Tibial artery (tissue), 4 donors: Measurements from ENCODE around the gene HDAC4.

Source experiments
- DNase-seq, 2 donors: peaks; one replicate each; pipeline ENCODE4 v3.0.0-alpha.2; 2019
- H3K27ac ChIP-seq, 2 donors: fragments of 200-600 bp; sonication (generic) in 1 of 2; 1 replicate in 1 of 2; 2 replicates in 1 of 2; pipeline ENCODE4 v1.5.1; 2018 to 2019; ENCODE audit warnings: mild to moderate bottlenecking in 1 of 2
- H3K27me3 ChIP-seq, 2 donors: fragments of 200-600 bp; sonication (generic) in 1 of 2; one replicate each; pipeline versions ENCODE4 v1.5.1 to v1.6.0; 2016 to 2019
- H3K36me3 ChIP-seq, 3 donors: fragments of 200-600 bp; sonication (generic) in 2 of 3; one replicate each; pipeline ENCODE4 v1.5.1; 2016 to 2019; ENCODE audit warnings: mild to moderate bottlenecking in 2 of 3
- H3K4me1 ChIP-seq, 4 donors: fragments of 200-600 bp; sonication (generic) in 2 of 4; 1 replicate in 3 of 4; 2 replicates in 1 of 4; pipeline ENCODE4 v1.5.1; 2016 to 2019
- H3K4me3 ChIP-seq, 2 donors: fragments of 200-600 bp; sonication (generic) in 1 of 2; 1 replicate in 1 of 2; 2 replicates in 1 of 2; pipeline ENCODE4 v1.5.1; 2018 to 2019; ENCODE audit warnings: mild to moderate bottlenecking in 2 of 2
- H3K9me3 ChIP-seq, 3 donors: fragments of 200-600 bp; sonication (generic) in 1 of 3; one replicate each; pipeline ENCODE4 v1.5.1; 2016 to 2019
- CTCF ChIP-seq, 2 experiments: fragments of 200-600 bp in 1 of 2; fragments of 450-650 bp in 1 of 2; IDR thresholded peaks; one replicate each; pipeline ENCODE4 v1.5.1; 2017 to 2019; ENCODE audit warnings: antibody characterized with exemption in 2 of 2, mild to moderate bottlenecking in 1 of 2, moderate library complexity in 1 of 2
- intact Hi-C: fragments of 100-400 bp; cut with DNase I; formaldehyde crosslinking; loops from one replicate; pipeline ENCODE4 v1.15.0; 2023; ENCODE audit warnings: low total_unique reads

The HDAC4 gene

DNA sequence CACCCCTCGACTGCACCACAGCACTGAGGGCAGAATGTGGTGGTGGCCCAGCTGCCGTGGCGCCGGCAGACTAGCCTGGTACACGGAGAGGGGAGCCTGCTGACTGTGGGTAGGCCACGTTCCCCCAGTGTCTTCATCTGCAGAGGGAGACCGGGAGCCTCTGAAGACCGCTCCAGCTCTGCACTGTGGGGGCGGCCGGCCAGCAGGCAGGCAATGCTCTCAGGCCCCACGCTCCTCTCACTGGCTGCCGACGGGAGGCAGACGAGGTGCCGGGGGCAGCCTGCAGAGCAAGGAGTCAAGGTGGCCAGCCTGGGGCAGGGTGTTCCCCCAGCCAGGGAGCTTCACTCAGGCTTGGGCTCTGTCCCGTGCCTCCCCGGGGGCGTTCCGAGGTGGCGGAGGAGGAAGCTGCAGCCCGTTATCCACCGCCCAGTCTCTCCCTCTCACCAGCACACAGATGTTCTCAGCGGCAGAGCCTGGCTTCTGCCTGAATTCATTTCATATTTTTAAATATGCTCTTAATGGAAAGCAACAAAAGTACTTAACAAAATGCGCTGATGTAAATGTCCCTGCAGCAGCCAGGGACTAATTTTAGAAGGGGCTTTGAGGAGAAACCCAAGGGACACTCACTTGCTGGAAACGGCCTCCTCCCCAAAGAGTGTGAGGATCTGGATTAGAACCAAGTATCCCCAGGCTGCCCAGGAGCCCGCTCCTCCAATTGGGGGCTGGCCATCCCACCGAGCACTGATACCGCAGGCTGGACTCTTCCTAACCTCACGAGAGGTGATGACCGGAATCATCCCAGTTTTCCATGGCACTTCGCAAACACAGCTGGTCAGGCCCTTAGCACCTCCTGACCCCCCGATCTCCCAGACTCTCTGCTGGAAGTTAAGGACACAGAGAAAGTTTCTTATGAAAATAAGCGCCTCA is 87.8 kb downstream of the HDAC4 start:
- intact Hi-C loops = loop anchor here (10.0 kb wide), 1 partner anchor 82 kb away; no protein-coding TSS in a partner anchor
- peak; percentile 30 to 63 for DNase-seq
- H3K4me1 ChIP-seq = peaks cover 0 to 56% (median 36%) of the 10 kb centered on the region in 4 donors

DNA sequence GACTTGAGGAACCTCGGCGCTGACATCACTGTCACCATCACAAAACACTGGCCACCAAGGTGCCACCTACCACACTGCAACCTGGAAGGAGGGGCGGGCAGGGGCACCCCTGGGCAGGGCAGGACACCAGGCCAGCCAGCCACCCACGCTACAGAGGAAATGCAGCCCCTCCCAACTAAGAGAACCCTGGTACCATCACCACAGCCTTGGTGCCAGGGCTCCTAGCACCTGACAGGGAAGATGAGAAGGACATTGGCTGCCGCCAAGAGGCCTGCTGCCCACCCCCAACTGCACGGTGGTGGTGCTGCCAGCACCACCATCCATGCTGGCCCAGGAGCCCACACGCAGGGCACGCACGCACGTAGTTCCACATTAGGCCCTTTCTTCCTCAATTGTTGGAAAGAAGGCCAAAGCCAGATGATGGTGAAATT is 88.7 kb downstream of the HDAC4 start:
- Histone ChIP-seq H3K27ac (no peak overlapping the region), H3K4me1 (peaks cover 0 to 47% (median 32%) of the 10 kb centered on the region in 4 donors), H3K4me3 (no peak overlapping the region), H3K27me3 (no peaks in the 10 kb centered on the region), H3K9me3 (no peaks in the 10 kb centered on the region), H3K36me3 (no peaks in the 10 kb centered on the region)
- intact Hi-C loops = loop anchor here (10.0 kb wide), 1 partner anchor 83 kb away; no protein-coding TSS in a partner anchor
- TF ChIP-seq CTCF (IDR thresholded peaks at IDR 0.05) = no peak
- DNase-seq = peak; percentile 21 to 56

More for the DNA sequence above, 87.8 kb downstream of the HDAC4 start:
- Histone ChIP-seq H3K4me3 (no peak overlapping the region), H3K27ac (peak overlapping the region in 1 of 2 donors; percentile 22), H3K27me3 (no peaks in the 10 kb centered on the region), H3K36me3 (no peaks in the 10 kb centered on the region), H3K9me3 (no peaks in the 10 kb centered on the region)
- no peak for TF ChIP-seq CTCF (IDR thresholded peaks at IDR 0.05)

DNA sequence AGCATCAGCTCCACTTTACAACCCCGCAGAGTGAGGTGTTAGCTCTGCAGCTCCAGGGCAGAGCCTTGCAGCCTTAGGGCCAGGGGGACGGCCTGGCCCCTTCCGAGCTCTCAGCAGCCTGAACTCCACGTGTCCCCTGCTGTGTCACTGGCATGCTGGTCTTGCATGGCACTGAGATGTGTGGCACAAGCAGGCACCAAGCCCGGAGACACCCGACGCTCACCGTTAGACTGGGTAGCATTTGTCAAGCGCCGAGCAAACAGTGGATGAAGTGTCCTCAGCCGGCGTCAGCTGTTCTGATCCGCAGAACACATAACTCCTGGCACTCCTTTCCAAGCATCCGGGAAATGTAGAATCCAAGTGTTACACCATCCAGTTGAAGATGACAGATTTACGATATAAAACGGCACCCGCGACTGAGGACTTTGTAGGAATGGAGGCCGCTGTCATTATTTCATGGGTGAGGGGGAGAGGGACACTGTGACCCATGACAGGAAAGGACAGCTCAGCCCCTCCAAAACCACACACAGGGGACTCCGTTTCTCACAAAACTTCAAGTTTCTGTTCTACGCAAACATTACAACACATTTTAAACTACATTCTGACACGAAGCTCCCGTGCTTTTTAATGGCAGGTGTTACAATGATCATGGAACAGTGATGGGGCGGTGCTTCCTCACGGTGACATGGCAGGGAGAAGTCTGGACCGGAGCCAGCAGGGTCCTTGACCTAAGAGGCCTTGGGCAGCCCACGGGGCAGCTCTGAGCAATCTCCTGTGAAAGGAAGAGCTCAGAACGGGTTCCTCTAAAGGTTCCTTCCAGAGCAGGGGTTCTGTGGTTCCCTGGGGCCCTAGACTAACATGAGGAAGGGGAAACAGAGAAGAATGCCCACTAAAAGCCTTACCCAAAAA is 89.4 kb downstream of the HDAC4 start:
- DNase-seq = peak; percentile 37 to 61
- peaks cover 0 to 40% (median 28%) of the 10 kb centered on the region in 4 donors for H3K4me1 ChIP-seq

GRCh38 chr2:239310401-239311061 is 90.3 kb downstream of the HDAC4 start:
- DNase-seq = peak; percentile 21 to 66
- intact Hi-C loops = loop anchor here (10.0 kb wide), 1 partner anchor 84 kb away; no protein-coding TSS in a partner anchor
- H3K4me1 ChIP-seq = peaks cover 0 to 40% (median 28%) of the 10 kb centered on the region in 4 donors
- no peak for TF ChIP-seq CTCF (IDR thresholded peaks at IDR 0.05)
- no peaks in the 10 kb centered on the region for H3K27me3 ChIP-seq
- H3K4me3 ChIP-seq = no peak overlapping the region
- peak overlapping the region; percentile 24 to 41 for H3K27ac ChIP-seq
- H3K9me3 ChIP-seq = no peaks in the 10 kb centered on the region
- no peaks in the 10 kb centered on the region for H3K36me3 ChIP-seq

More for the DNA sequence above, 89.4 kb downstream of the HDAC4 start:
- Histone ChIP-seq H3K9me3 (no peaks in the 10 kb centered on the region), H3K36me3 (no peaks in the 10 kb centered on the region), H3K27ac (no peak overlapping the region), H3K27me3 (no peaks in the 10 kb centered on the region), H3K4me3 (no peak overlapping the region)
- TF ChIP-seq CTCF (IDR thresholded peaks at IDR 0.05) = no peak
- intact Hi-C loops = loop anchor here (10.0 kb wide), 1 partner anchor 83 kb away; no protein-coding TSS in a partner anchor
